GM08714 (cell line): ENCODE results near the gene PLAC1.

Source experiments
- H3K4me3 ChIP-seq: fragments of 200-500 bp; sonication (Bioruptor generic); 2 replicates; pipeline ENCODE4 v1.5.1; 2014; ENCODE audit warnings: mild to moderate bottlenecking, low read length, inconsistent platforms
- ZNF274 ChIP-seq: IDR thresholded peaks from 2 replicates; pipeline ENCODE4 v1.6.1; 2012; ENCODE audit warnings: mild to moderate bottlenecking, low read depth, low read length

Gene PLAC1

GRCh38 chrX:134543288-134543687 lies 115.0 kb downstream of the PLAC1 start:
- TF ChIP-seq ZNF274: no peak
- no peak overlapping the region for H3K4me3 ChIP-seq

- no peak overlapping the region for H3K4me3 ChIP-seq
- TF ChIP-seq ZNF274: no peak
Observed at GRCh38 chrX:134542485-134542884, 115.8 kb downstream of the PLAC1 start.

GRCh38 chrX:134541906-134542305 lies 116.4 kb downstream of the PLAC1 start:
- H3K4me3 ChIP-seq: no peak overlapping the region
- no peak for TF ChIP-seq ZNF274

- H3K4me3 ChIP-seq: no peak overlapping the region
- TF ChIP-seq ZNF274: no peak
Observed at GRCh38 chrX:134538316-134538715, 120.0 kb downstream of the PLAC1 start.

GRCh38 chrX:134537179-134537955 lies 120.9 kb downstream of the PLAC1 start:
- no peak overlapping the region for H3K4me3 ChIP-seq
- TF ChIP-seq ZNF274: no peak

GRCh38 chrX:134533952-134534351 lies 124.3 kb downstream of the PLAC1 start:
- no peak overlapping the region for H3K4me3 ChIP-seq
- TF ChIP-seq ZNF274: no peak

- no peak overlapping the region for H3K4me3 ChIP-seq
Observed at GRCh38 chrX:134533352-134533751, 124.9 kb downstream of the PLAC1 start.

GRCh38 chrX:134530845-134531244 lies 127.4 kb downstream of the PLAC1 start:
- no peak for TF ChIP-seq ZNF274
- H3K4me3 ChIP-seq: no peak overlapping the region

More at GRCh38 chrX:134533352-134533751, 124.9 kb downstream of the PLAC1 start:
- no peak for TF ChIP-seq ZNF274

- no peak overlapping the region for H3K4me3 ChIP-seq
- TF ChIP-seq ZNF274: no peak
Observed at GRCh38 chrX:134529481-134529880, 128.8 kb downstream of the PLAC1 start.

GRCh38 chrX:134528960-134529359 lies 129.3 kb downstream of the PLAC1 start:
- no peak for TF ChIP-seq ZNF274
- H3K4me3 ChIP-seq: no peak overlapping the region

GRCh38 chrX:134526399-134526798 lies 131.9 kb downstream of the PLAC1 start:
- no peak for TF ChIP-seq ZNF274
- no peak overlapping the region for H3K4me3 ChIP-seq

GRCh38 chrX:134525086-134525792 lies 133.0 kb downstream of the PLAC1 start:
- no peak for TF ChIP-seq ZNF274
- no peak overlapping the region for H3K4me3 ChIP-seq

GRCh38 chrX:134524181-134524580 lies 134.1 kb downstream of the PLAC1 start:
- TF ChIP-seq ZNF274: no peak
- H3K4me3 ChIP-seq: no peak overlapping the region

GRCh38 chrX:134520860-134521390 lies 137.3 kb downstream of the PLAC1 start:
- TF ChIP-seq ZNF274: no peak
- H3K4me3 ChIP-seq: no peak overlapping the region
